ENCODE data around the gene CDYL2. TPM values are rescaled to one million over a fixed set of nuclear protein-coding genes. Genes with fewer than 3 reads are reported as not detected.

CDYL2 gene
- total RNA-seq, 3 donors from 2014 or later = 6.4 to 12.1 (median 10.7) TPM

GRCh38 chr16:80754476-80754875 is 49.9 kb downstream of the CDYL2 start:
- Histone ChIP-seq H3K36me3 (no peaks in the 10 kb centered on the region), H3K9me3 (no peaks in the 10 kb centered on the region), H3K4me3 (no peak overlapping the region), H3K27me3 (no peaks in the 10 kb centered on the region), H3K27ac (no peak overlapping the region), H3K4me1 (no peaks in the 10 kb centered on the region)
- TF ChIP-seq POLR2A (IDR thresholded peaks at IDR 0.05) (no peak), CTCF (IDR thresholded peaks at IDR 0.05) (no peak), POLR2AphosphoS5 (IDR thresholded peaks at IDR 0.05) (no peak)
- no peak for DNase-seq (ENCODE audit: low spot score in 2 of 2)
- intact Hi-C loops (cut with DNase I; ENCODE audit: low total_unique reads) = no loop called here

GRCh38 chr16:80752541-80752940 is 51.9 kb downstream of the CDYL2 start:
- DNase-seq (ENCODE audit: low spot score in 2 of 2) = no peak
- TF ChIP-seq POLR2A (IDR thresholded peaks at IDR 0.05) (no peak), POLR2AphosphoS5 (IDR thresholded peaks at IDR 0.05) (no peak), CTCF (IDR thresholded peaks at IDR 0.05) (no peak)
- intact Hi-C loops (cut with DNase I; ENCODE audit: low total_unique reads) = no loop called here
- Histone ChIP-seq H3K36me3 (no peaks in the 10 kb centered on the region), H3K9me3 (no peaks in the 10 kb centered on the region), H3K4me3 (no peak overlapping the region), H3K27ac (no peak overlapping the region), H3K27me3 (no peaks in the 10 kb centered on the region), H3K4me1 (no peaks in the 10 kb centered on the region)

GRCh38 chr16:80751167-80751566 is 53.2 kb downstream of the CDYL2 start:
- Histone ChIP-seq H3K4me3 (no peak overlapping the region), H3K9me3 (no peaks in the 10 kb centered on the region), H3K27ac (no peak overlapping the region), H3K4me1 (no peaks in the 10 kb centered on the region), H3K27me3 (no peaks in the 10 kb centered on the region), H3K36me3 (no peaks in the 10 kb centered on the region)
- no peak for TF ChIP-seq POLR2A (IDR thresholded peaks at IDR 0.05)
- no peak for TF ChIP-seq CTCF (IDR thresholded peaks at IDR 0.05)
- no peak for TF ChIP-seq POLR2AphosphoS5 (IDR thresholded peaks at IDR 0.05)
- DNase-seq (ENCODE audit: low spot score in 2 of 2) = no peak
- intact Hi-C loops (cut with DNase I; ENCODE audit: low total_unique reads) = no loop called here

GRCh38 chr16:80746231-80746630 is 58.2 kb downstream of the CDYL2 start:
- H3K4me1 ChIP-seq = no peaks in the 10 kb centered on the region
- no peak overlapping the region for H3K4me3 ChIP-seq
- H3K36me3 ChIP-seq = no peaks in the 10 kb centered on the region
- no peaks in the 10 kb centered on the region for H3K9me3 ChIP-seq
- no peak overlapping the region for H3K27ac ChIP-seq
- TF ChIP-seq POLR2A (IDR thresholded peaks at IDR 0.05) = no peak
- no peak for TF ChIP-seq POLR2AphosphoS5 (IDR thresholded peaks at IDR 0.05)
- no peak for DNase-seq (ENCODE audit: low spot score in 2 of 2)
- intact Hi-C loops (cut with DNase I; ENCODE audit: low total_unique reads) = no loop called here
- no peaks in the 10 kb centered on the region for H3K27me3 ChIP-seq

- no peak overlapping the region for H3K4me3 ChIP-seq
- no peak for TF ChIP-seq CTCF (IDR thresholded peaks at IDR 0.05)
- TF ChIP-seq POLR2A (IDR thresholded peaks at IDR 0.05) = no peak
- TF ChIP-seq POLR2AphosphoS5 (IDR thresholded peaks at IDR 0.05) = no peak
- no peaks in the 10 kb centered on the region for H3K36me3 ChIP-seq
- DNase-seq (ENCODE audit: low spot score in 2 of 2) = no peak
- intact Hi-C loops (cut with DNase I; ENCODE audit: low total_unique reads) = no loop called here
- H3K4me1 ChIP-seq = no peaks in the 10 kb centered on the region
- no peaks in the 10 kb centered on the region for H3K27me3 ChIP-seq
- H3K9me3 ChIP-seq = peaks cover 3 to 7% of the 10 kb centered on the region in 2 donors
- H3K27ac ChIP-seq = no peak overlapping the region
These were observed 59.5 kb downstream of the CDYL2 start for GRCh38 chr16:80744856-80745255.

GRCh38 chr16:80743772-80744171 is 60.6 kb downstream of the CDYL2 start:
- Histone ChIP-seq H3K27ac (no peak overlapping the region), H3K36me3 (no peaks in the 10 kb centered on the region), H3K9me3 (peaks cover 10 to 14% of the 10 kb centered on the region in 2 donors), H3K4me1 (no peaks in the 10 kb centered on the region), H3K27me3 (no peaks in the 10 kb centered on the region), H3K4me3 (no peak overlapping the region)
- DNase-seq (ENCODE audit: low spot score in 2 of 2) = no peak
- no peak for TF ChIP-seq POLR2AphosphoS5 (IDR thresholded peaks at IDR 0.05)
- TF ChIP-seq CTCF (IDR thresholded peaks at IDR 0.05) = no peak
- no peak for TF ChIP-seq POLR2A (IDR thresholded peaks at IDR 0.05)
- intact Hi-C loops (cut with DNase I; ENCODE audit: low total_unique reads) = no loop called here
